HAP-1 (cell line): ENCODE measurements around the gene RAD51B.

Source experiments
- DNase-seq, 2 experiments: peaks; one replicate each; pipeline ENCODE4 v3.0.0-alpha.2; 2016 to 2020; ENCODE audit warnings: low spot score in 2 of 2
- H3K27me3 ChIP-seq: fragments of 250-450 bp; sonication (Bioruptor Pico); 2 replicates; pipeline ENCODE4 v1.5.1; 2020; ENCODE audit warnings: low read depth, mild to moderate bottlenecking, moderate library complexity
- H3K36me3 ChIP-seq: fragments of 250-450 bp; sonication (Bioruptor Pico); replicated peaks from 2 replicates; pipeline ENCODE4 v1.5.1; 2020; ENCODE audit warnings: mild to moderate bottlenecking
- H3K4me1 ChIP-seq: fragments of 250-450 bp; sonication (Bioruptor Pico); 2 replicates; pipeline ENCODE4 v1.5.1; 2020; ENCODE audit warnings: mild to moderate bottlenecking
- H3K4me3 ChIP-seq: fragments of 250-450 bp; sonication (Bioruptor Pico); 2 replicates; pipeline ENCODE4 v1.5.1; 2020; ENCODE audit warnings: mild to moderate bottlenecking, moderate library complexity
- H3K9me3 ChIP-seq: fragments of 250-450 bp; sonication (Bioruptor Pico); 2 replicates; pipeline ENCODE4 v1.5.1; 2020; ENCODE audit warnings: mild to moderate bottlenecking, moderate library complexity
- in situ Hi-C: fragments of 300-500 bp; cut with MboI; formaldehyde crosslinking; loops from 3 replicates; pipeline ENCODE4 v1.14.3; 2020; ENCODE audit warnings: low sequenced_read_pairs, inconsistent platforms, mixed read lengths

RAD51B gene

GRCh38 chr14:68650404-68650994 is 830.9 kb downstream of the RAD51B start:
- Histone ChIP-seq H3K4me1 (no peaks in the 10 kb centered on the region), H3K4me3 (no peak overlapping the region), H3K9me3 (no peaks in the 10 kb centered on the region), H3K36me3 (no peaks in the 10 kb centered on the region), H3K27me3 (no peaks in the 10 kb centered on the region; the same call in 1 of the 2 replicates)
- DNase-seq: no peak
- in situ Hi-C loops: no loop called here

GRCh38 chr14:68651075-68651474 is 831.5 kb downstream of the RAD51B start:
- Histone ChIP-seq H3K27me3 (no peaks in the 10 kb centered on the region; the same call in 1 of the 2 replicates), H3K9me3 (no peaks in the 10 kb centered on the region), H3K4me1 (no peaks in the 10 kb centered on the region), H3K36me3 (no peaks in the 10 kb centered on the region), H3K4me3 (no peak overlapping the region)
- in situ Hi-C loops: no loop called here
- no peak for DNase-seq

GRCh38 chr14:68651652-68652432 is 832.3 kb downstream of the RAD51B start:
- Histone ChIP-seq H3K4me1 (no peaks in the 10 kb centered on the region), H3K9me3 (no peaks in the 10 kb centered on the region), H3K36me3 (no peaks in the 10 kb centered on the region), H3K4me3 (no peak overlapping the region), H3K27me3 (no peaks in the 10 kb centered on the region; the same call in 1 of the 2 replicates)
- in situ Hi-C loops: no loop called here
- no peak for DNase-seq

GRCh38 chr14:68652433-68652690 is 832.8 kb downstream of the RAD51B start:
- no peak for DNase-seq
- H3K36me3 ChIP-seq: no peaks in the 10 kb centered on the region
- H3K27me3 ChIP-seq: no peaks in the 10 kb centered on the region; the same call in 1 of the 2 replicates
- no peak overlapping the region for H3K4me3 ChIP-seq
- no peaks in the 10 kb centered on the region for H3K4me1 ChIP-seq
- no peaks in the 10 kb centered on the region for H3K9me3 ChIP-seq
- in situ Hi-C loops: no loop called here

- H3K4me3 ChIP-seq: no peak overlapping the region
- in situ Hi-C loops: no loop called here
Measured at GRCh38 chr14:68653108-68653507, 833.5 kb downstream of the RAD51B start.

GRCh38 chr14:68653804-68654203 is 834.2 kb downstream of the RAD51B start:
- H3K9me3 ChIP-seq: no peaks in the 10 kb centered on the region
- no peak for DNase-seq
- no peaks in the 10 kb centered on the region for H3K36me3 ChIP-seq
- no peaks in the 10 kb centered on the region for H3K27me3 ChIP-seq
- H3K4me1 ChIP-seq: no peaks in the 10 kb centered on the region
- H3K4me3 ChIP-seq: no peak overlapping the region
- in situ Hi-C loops: no loop called here

More at GRCh38 chr14:68653108-68653507, 833.5 kb downstream of the RAD51B start:
- no peaks in the 10 kb centered on the region; the same call in 1 of the 2 replicates for H3K27me3 ChIP-seq
- no peak for DNase-seq
- H3K9me3 ChIP-seq: no peaks in the 10 kb centered on the region
- no peaks in the 10 kb centered on the region for H3K36me3 ChIP-seq
- H3K4me1 ChIP-seq: no peaks in the 10 kb centered on the region

- Histone ChIP-seq H3K27me3 (no peaks in the 10 kb centered on the region), H3K9me3 (no peaks in the 10 kb centered on the region), H3K36me3 (no peaks in the 10 kb centered on the region), H3K4me3 (no peak overlapping the region), H3K4me1 (no peaks in the 10 kb centered on the region)
- no peak for DNase-seq
- in situ Hi-C loops: no loop called here
Measured at GRCh38 chr14:68654471-68654941, 834.9 kb downstream of the RAD51B start.

GRCh38 chr14:68655021-68655831 is 835.6 kb downstream of the RAD51B start:
- DNase-seq: no peak
- Histone ChIP-seq H3K27me3 (no peaks in the 10 kb centered on the region), H3K4me1 (no peaks in the 10 kb centered on the region), H3K36me3 (no peaks in the 10 kb centered on the region), H3K9me3 (no peaks in the 10 kb centered on the region), H3K4me3 (no peak overlapping the region)
- in situ Hi-C loops: no loop called here

- H3K4me3 ChIP-seq: no peak overlapping the region
- in situ Hi-C loops: no loop called here
Measured at GRCh38 chr14:68655911-68656316, 836.3 kb downstream of the RAD51B start.

GRCh38 chr14:68656452-68656851 is 836.9 kb downstream of the RAD51B start:
- in situ Hi-C loops: no loop called here
- Histone ChIP-seq H3K9me3 (no peaks in the 10 kb centered on the region), H3K4me1 (no peaks in the 10 kb centered on the region), H3K27me3 (no peaks in the 10 kb centered on the region), H3K4me3 (no peak overlapping the region), H3K36me3 (no peaks in the 10 kb centered on the region)
- no peak for DNase-seq

More at GRCh38 chr14:68655911-68656316, 836.3 kb downstream of the RAD51B start:
- no peaks in the 10 kb centered on the region for H3K27me3 ChIP-seq
- no peak for DNase-seq
- H3K4me1 ChIP-seq: no peaks in the 10 kb centered on the region
- no peaks in the 10 kb centered on the region for H3K9me3 ChIP-seq
- H3K36me3 ChIP-seq: no peaks in the 10 kb centered on the region

GRCh38 chr14:68657300-68658028 is 837.9 kb downstream of the RAD51B start:
- DNase-seq: no peak
- in situ Hi-C loops: no loop called here
- no peaks in the 10 kb centered on the region for H3K9me3 ChIP-seq
- H3K27me3 ChIP-seq: no peaks in the 10 kb centered on the region
- no peaks in the 10 kb centered on the region for H3K36me3 ChIP-seq
- H3K4me3 ChIP-seq: no peak overlapping the region
- H3K4me1 ChIP-seq: no peaks in the 10 kb centered on the region

GRCh38 chr14:68658029-68658509 is 838.5 kb downstream of the RAD51B start:
- in situ Hi-C loops: no loop called here

More at GRCh38 chr14:68658029-68658509, 838.5 kb downstream of the RAD51B start:
- Histone ChIP-seq H3K4me1 (no peaks in the 10 kb centered on the region), H3K4me3 (no peak overlapping the region), H3K36me3 (no peaks in the 10 kb centered on the region), H3K27me3 (no peaks in the 10 kb centered on the region), H3K9me3 (no peaks in the 10 kb centered on the region)
- DNase-seq: no peak
